ENCODE data around the gene BACE2. TPM values are rescaled to one million over a fixed set of nuclear protein-coding genes. Genes with fewer than 3 reads are reported as not detected.

Gene BACE2
- 23.2 TPM for total RNA-seq (2021; ENCODE audit: unreplicated experiment)
- polyA plus RNA-seq (2012): 21.8 and 23.6 TPM in 2 replicates
- percentile 63 among the genes with signal in this experiment for Bru-seq, nascent RNA
- percentile 78 among the genes with signal in this experiment for BruChase-seq, experiment 1, labeled RNA remaining after a 6-hour chase
- percentile 73 among the genes with signal in this experiment for BruChase-seq, experiment 2, labeled RNA remaining after a 2-hour chase
- long read RNA-seq, transcript BACE2-202 (9 exons, 2,993 nt): major isoform, 22 of 46 reads
- long read RNA-seq, partial matches to known transcripts: 4 of 46 reads
- long read RNA-seq, other reads (novel, unspliced or antisense): 19 of 46 reads

DNA sequence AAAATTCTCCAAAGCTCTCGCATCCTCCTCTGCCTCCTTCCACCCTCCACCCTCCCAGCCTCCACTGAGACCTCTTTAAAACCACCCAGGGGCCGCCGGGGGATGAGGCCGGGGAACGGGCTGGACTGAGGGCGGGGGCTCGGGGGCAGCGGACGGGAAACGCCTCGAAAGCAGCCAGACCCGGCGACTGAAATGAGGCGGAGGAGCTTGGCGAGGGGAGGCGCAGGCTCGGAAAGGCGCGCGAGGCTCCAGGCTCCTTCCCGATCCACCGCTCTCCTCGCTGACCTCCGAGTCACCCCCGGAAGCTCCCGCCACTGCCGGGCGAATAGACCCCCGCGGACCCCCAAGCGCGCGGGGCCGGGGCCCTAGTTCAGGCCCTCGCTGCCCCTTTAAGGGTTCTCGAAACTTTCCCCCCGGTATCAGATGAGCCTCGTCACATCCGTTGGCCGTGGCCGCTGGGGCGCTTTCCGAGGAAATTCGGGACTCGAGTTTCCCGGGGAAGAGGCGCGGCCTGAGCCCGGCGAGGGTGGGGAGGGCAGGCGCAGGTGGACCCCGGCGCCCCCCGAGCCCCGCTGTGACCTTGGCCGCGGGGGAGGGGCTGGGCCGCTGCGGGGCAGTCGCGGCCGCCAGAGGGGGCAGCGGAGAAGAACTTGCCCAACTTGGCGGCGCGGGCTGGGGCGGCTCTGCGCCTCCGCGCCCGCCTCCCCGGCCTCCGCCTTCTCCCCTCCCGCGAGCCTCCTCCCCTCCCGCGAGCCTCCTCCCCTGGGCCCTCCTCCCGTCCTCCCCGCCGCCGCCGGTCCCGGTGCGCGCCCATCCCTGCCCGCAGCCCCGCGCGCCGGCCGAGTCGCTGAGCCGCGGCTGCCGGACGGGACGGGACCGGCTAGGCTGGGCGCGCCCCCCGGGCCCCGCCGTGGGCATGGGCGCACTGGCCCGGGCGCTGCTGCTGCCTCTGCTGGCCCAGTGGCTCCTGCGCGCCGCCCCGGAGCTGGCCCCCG is at the start of gene BACE2:
Gene BACE2 (plus strand): TSS at position 813 of the 995 bp plus-strand sequence. CDS start 104 bp downstream, at position 917.
- H3K79me2 ChIP-seq (ENCODE audit: insufficient read depth, low read length): peaks cover 25% of the 10 kb centered on the region; the same call in 1 of the 2 replicates
- H3K9me3 ChIP-seq (ENCODE audit: control insufficient read depth in 1 of 2, insufficient read depth in 1 of 2, low read depth in 1 of 2, low read length in 2 of 2): no peaks in the 10 kb centered on the region
- intact Hi-C loops (cut with micrococcal nuclease): no loop called here
- no TSS peak for BruUV-seq (replicated peaks)
- ChIA-PET RAD21 (ENCODE audit: low non-redundant PET in 1 of 2, low total read pairs in 2 of 2, uncharacterized antibody in 2 of 2, unreplicated experiment in 2 of 2) (no interaction called here), CTCF (interaction anchor here (1.7 kb wide), 1 partner anchor 34 kb away, joined by 7 read pairs; no protein-coding TSS in a partner anchor), POLR2A (no interaction called here)
- H3K36me3 ChIP-seq (ENCODE audit: control insufficient read depth in 1 of 2, insufficient read depth in 2 of 2, low read length in 2 of 2): no peaks in the 10 kb centered on the region
- no peaks in the 10 kb centered on the region; the same call in 1 of the 2 replicates for H4K20me1 ChIP-seq (ENCODE audit: insufficient read depth)
- H3K4me2 ChIP-seq (ENCODE audit: low read length): peak within 1 kb of the TSS; percentile 95
- ATAC-seq: peak; percentile 87
- TF ChIP-seq, protein P1, sequence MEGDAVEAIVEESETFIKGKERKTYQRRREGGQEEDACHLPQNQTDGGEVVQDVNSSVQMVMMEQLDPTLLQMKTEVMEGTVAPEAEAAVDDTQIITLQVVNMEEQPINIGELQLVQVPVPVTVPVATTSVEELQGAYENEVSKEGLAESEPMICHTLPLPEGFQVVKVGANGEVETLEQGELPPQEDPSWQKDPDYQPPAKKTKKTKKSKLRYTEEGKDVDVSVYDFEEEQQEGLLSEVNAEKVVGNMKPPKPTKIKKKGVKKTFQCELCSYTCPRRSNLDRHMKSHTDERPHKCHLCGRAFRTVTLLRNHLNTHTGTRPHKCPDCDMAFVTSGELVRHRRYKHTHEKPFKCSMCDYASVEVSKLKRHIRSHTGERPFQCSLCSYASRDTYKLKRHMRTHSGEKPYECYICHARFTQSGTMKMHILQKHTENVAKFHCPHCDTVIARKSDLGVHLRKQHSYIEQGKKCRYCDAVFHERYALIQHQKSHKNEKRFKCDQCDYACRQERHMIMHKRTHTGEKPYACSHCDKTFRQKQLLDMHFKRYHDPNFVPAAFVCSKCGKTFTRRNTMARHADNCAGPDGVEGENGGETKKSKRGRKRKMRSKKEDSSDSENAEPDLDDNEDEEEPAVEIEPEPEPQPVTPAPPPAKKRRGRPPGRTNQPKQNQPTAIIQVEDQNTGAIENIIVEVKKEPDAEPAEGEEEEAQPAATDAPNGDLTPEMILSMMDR (IDR thresholded peaks at IDR 0.05 in 2 of 3, conservative IDR thresholded peaks at IDR 0.05 in 1 of 3; ENCODE audit: borderline replicate concordance in 1 of 3, insufficient read depth in 1 of 3, low read depth in 2 of 3, low read length in 2 of 3): peak in 2 of 3 experiments; percentile 48 to 60; a peak in 4 of 6 replicates
- TF ChIP-seq, protein P2, sequence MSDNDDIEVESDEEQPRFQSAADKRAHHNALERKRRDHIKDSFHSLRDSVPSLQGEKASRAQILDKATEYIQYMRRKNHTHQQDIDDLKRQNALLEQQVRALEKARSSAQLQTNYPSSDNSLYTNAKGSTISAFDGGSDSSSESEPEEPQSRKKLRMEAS (IDR thresholded peaks at IDR 0.05): peak; percentile 62; the same call in 1 of the 2 replicates
- TF ChIP-seq, protein P3, sequence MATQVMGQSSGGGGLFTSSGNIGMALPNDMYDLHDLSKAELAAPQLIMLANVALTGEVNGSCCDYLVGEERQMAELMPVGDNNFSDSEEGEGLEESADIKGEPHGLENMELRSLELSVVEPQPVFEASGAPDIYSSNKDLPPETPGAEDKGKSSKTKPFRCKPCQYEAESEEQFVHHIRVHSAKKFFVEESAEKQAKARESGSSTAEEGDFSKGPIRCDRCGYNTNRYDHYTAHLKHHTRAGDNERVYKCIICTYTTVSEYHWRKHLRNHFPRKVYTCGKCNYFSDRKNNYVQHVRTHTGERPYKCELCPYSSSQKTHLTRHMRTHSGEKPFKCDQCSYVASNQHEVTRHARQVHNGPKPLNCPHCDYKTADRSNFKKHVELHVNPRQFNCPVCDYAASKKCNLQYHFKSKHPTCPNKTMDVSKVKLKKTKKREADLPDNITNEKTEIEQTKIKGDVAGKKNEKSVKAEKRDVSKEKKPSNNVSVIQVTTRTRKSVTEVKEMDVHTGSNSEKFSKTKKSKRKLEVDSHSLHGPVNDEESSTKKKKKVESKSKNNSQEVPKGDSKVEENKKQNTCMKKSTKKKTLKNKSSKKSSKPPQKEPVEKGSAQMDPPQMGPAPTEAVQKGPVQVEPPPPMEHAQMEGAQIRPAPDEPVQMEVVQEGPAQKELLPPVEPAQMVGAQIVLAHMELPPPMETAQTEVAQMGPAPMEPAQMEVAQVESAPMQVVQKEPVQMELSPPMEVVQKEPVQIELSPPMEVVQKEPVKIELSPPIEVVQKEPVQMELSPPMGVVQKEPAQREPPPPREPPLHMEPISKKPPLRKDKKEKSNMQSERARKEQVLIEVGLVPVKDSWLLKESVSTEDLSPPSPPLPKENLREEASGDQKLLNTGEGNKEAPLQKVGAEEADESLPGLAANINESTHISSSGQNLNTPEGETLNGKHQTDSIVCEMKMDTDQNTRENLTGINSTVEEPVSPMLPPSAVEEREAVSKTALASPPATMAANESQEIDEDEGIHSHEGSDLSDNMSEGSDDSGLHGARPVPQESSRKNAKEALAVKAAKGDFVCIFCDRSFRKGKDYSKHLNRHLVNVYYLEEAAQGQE (IDR thresholded peaks at IDR 0.05; ENCODE audit: low read depth): no peak
- TF ChIP-seq SP1 (IDR thresholded peaks at IDR 0.05; ENCODE audit: low read depth) (peak; percentile 21; the same call in 1 of the 2 replicates), POLR2AphosphoS5 (IDR thresholded peaks at IDR 0.05; ENCODE audit: low read depth, low read length) (peak; percentile 62), TCF7L2 (IDR thresholded peaks at IDR 0.05; ENCODE audit: borderline replicate concordance, extremely low read depth, insufficient read depth, insufficient read length) (no peak), ZFX (IDR thresholded peaks at IDR 0.05) (peak; percentile 45; the same call in 1 of the 2 replicates)
- H3K9me2 ChIP-seq (ENCODE audit: insufficient read depth): no peaks in the 10 kb centered on the region
- H3K27ac ChIP-seq (ENCODE audit: low read depth, low read length): peak within 1 kb of the TSS; percentile 72
- H3K27me3 ChIP-seq (ENCODE audit: insufficient read depth, low read length): no peaks in the 10 kb centered on the region
- peak within 1 kb of the TSS; percentile 78 for H3K9ac ChIP-seq (ENCODE audit: low read length)
- peak within 1 kb of the TSS; percentile 67 to 77 for H3K4me3 ChIP-seq (replicated peaks in 1 of 2; ENCODE audit: low read depth in 1 of 2, low read length in 2 of 2)
- no peak for DNase-seq (ENCODE audit: low read depth, low spot score)
- peaks cover 7 to 30% of the 10 kb centered on the region in 2 experiments; a peak in 3 of 4 replicates for H3K4me1 ChIP-seq (ENCODE audit: control insufficient read depth in 1 of 2, insufficient read depth in 2 of 2, low read length in 2 of 2)
- peak within 1 kb of the TSS; percentile 79 for H2AFZ ChIP-seq (ENCODE audit: low read depth, low read length, poor library complexity, severe bottlenecking)

Measured in HCT116 (cell line).